ENCODE data around the gene STARD5. TPM values are rescaled to one million over a fixed set of nuclear protein-coding genes. Genes with fewer than 3 reads are reported as not detected.

Gene STARD5
- total and polyA plus RNA-seq, 2 of the 8 experiments (the other 6 are each of a cell fraction or from before 2014, with no cell fraction given) = 5.5 to 10.4 TPM

- no peak overlapping the region for H3K9ac ChIP-seq (replicated peaks in 1 of 4; ENCODE audit: extremely low read depth in 1 of 4, low read depth in 3 of 4, low read length in 3 of 4)
- no peak overlapping the region for H3K4me2 ChIP-seq (ENCODE audit: insufficient read depth in 1 of 2, low read depth in 2 of 2, low read length in 2 of 2)
- no peak overlapping the region for H2BK12ac ChIP-seq (ENCODE audit: low read depth, low read length)
- H3K4me1 ChIP-seq (replicated peaks in 1 of 4; ENCODE audit: control insufficient read depth in 3 of 4, insufficient read depth in 4 of 4, low read length in 3 of 4) = no peaks in the 10 kb centered on the region
- H2BK120ac ChIP-seq (replicated peaks; ENCODE audit: low read depth, low read length) = no peak overlapping the region
- no peak overlapping the region for H2AFZ ChIP-seq (ENCODE audit: low read length)
- no peaks in the 10 kb centered on the region for H3K23me2 ChIP-seq (ENCODE audit: low read depth, low read length)
- no peaks in the 10 kb centered on the region for H3K79me1 ChIP-seq (ENCODE audit: low read depth, low read length)
- H3K27me3 ChIP-seq (replicated peaks in 1 of 4; ENCODE audit: control insufficient read depth in 3 of 4, extremely low read depth in 1 of 4, insufficient read depth in 3 of 4, low read length in 3 of 4) = peaks cover 0 to 2% (median 0%) of the 10 kb centered on the region in 4 experiments; a peak in 1 of 7 replicates
- H4K91ac ChIP-seq (replicated peaks; ENCODE audit: insufficient read length, low read length) = no peak overlapping the region
- H3K14ac ChIP-seq (ENCODE audit: insufficient read length) = no peak overlapping the region
- no peak overlapping the region for H3K27ac ChIP-seq (ENCODE audit: low read depth, low read length)
- H4K20me1 ChIP-seq (replicated peaks in 1 of 2; ENCODE audit: control insufficient read depth in 1 of 2, insufficient read depth in 2 of 2, low read length in 2 of 2) = no peaks in the 10 kb centered on the region
- no peaks in the 10 kb centered on the region for H3K36me3 ChIP-seq (ENCODE audit: control insufficient read depth in 2 of 4, insufficient read depth in 4 of 4, low read length in 3 of 4)
- H3K9me3 ChIP-seq (ENCODE audit: insufficient read depth in 2 of 2, low read depth in 1 of 2, low read length in 1 of 2) = peaks cover 6 to 12% of the 10 kb centered on the region in 2 experiments; a peak in 2 of 4 replicates
- no peak overlapping the region for H3K4ac ChIP-seq (replicated peaks; ENCODE audit: insufficient read length, low read depth, low read length)
- CTCF ChIA-PET (ENCODE audit: partially characterized antibody) = interaction anchor here (0.5 to 6.6 kb wide), 19 partner anchors 8 to 404 kb away, joined by 3 to 94 read pairs (median 9); no protein-coding TSS in a partner anchor
- DNase-seq (ENCODE audit: low read depth in 1 of 2, low spot score in 2 of 2) = no peak
- H2BK20ac ChIP-seq (ENCODE audit: low read length) = no peak overlapping the region
- H3K4me3 ChIP-seq (ENCODE audit: extremely low read depth in 1 of 4, insufficient read depth in 2 of 4, low read depth in 3 of 4, low read length in 4 of 4) = no peak overlapping the region
- H2AK5ac ChIP-seq (ENCODE audit: low read depth, low read length) = no peak overlapping the region
- no peaks in the 10 kb centered on the region for H3K79me2 ChIP-seq (ENCODE audit: control insufficient read depth in 1 of 2, insufficient read depth in 2 of 2, low read length in 2 of 2)
- TF ChIP-seq EGR1 (IDR thresholded peaks at IDR 0.05; ENCODE audit: borderline replicate concordance, low read depth, low read length) (no peak), CBX5 (IDR thresholded peaks at IDR 0.05; ENCODE audit: low read depth, low read length) (no peak), RBBP5 (IDR thresholded peaks at IDR 0.05; ENCODE audit: borderline replicate concordance, low read depth, low read length) (no peak), ASH2L (IDR thresholded peaks at IDR 0.05; ENCODE audit: low read length) (no peak), KDM4A (IDR thresholded peaks at IDR 0.05; ENCODE audit: low read depth, low read length, severe bottlenecking) (no peak), NRF1 (IDR thresholded peaks at IDR 0.05; ENCODE audit: low read depth, low read length) (no peak), NANOG (IDR thresholded peaks at IDR 0.05; ENCODE audit: insufficient read depth, low read depth, low read length, poor library complexity, severe bottlenecking) (no peak), EZH2 (IDR thresholded peaks at IDR 0.05; ENCODE audit: low read depth, low read length, severe bottlenecking) (no peak), SP2 (IDR thresholded peaks at IDR 0.05; ENCODE audit: low read length) (no peak), JUND (IDR thresholded peaks at IDR 0.05; ENCODE audit: low read length) (no peak), RAD21 (IDR thresholded peaks at IDR 0.05 in 1 of 2, conservative IDR thresholded peaks at IDR 0.05 in 1 of 2; ENCODE audit: low read depth in 2 of 2, low read length in 2 of 2) (no peak), HDAC6 (IDR thresholded peaks at IDR 0.05; ENCODE audit: low read depth, low read length) (no peak)
- no peak overlapping the region for H3K56ac ChIP-seq (replicated peaks; ENCODE audit: insufficient read length, low read depth, low read length)
- POLR2A ChIA-PET (ENCODE audit: partially characterized antibody) = interaction anchor here (1.7 kb wide), 1 partner anchor 50 kb away, joined by 3 read pairs; the partner anchor contains the start of gene STARD5
- H3K23ac ChIP-seq (ENCODE audit: insufficient read length) = no peak overlapping the region
- H4K8ac ChIP-seq (ENCODE audit: extremely low read depth, insufficient read depth, low read length) = no peak overlapping the region
- FAIRE-seq = no peak
- H4K5ac ChIP-seq (ENCODE audit: insufficient read length, low read depth, low read length) = no peak overlapping the region
- H2BK15ac ChIP-seq (ENCODE audit: low read length) = no peak overlapping the region
- whole genome bisulfite sequencing, 2 experiments (ENCODE audit: extremely low coverage in 1 of 2, insufficient coverage in 1 of 2, insufficient read length in 1 of 2, insufficient replicate concordance in 2 of 2, low coverage in 1 of 2, low lambda C conversion rate in 2 of 2, missing lambda C conversion rate in 1 of 2) = 83% methylated on average over 2 of the region's 2 CpGs; no CpG with 5 or more reads in 1 of the 2 experiments
- H3K18ac ChIP-seq (ENCODE audit: extremely low read depth, low read length) = no peak overlapping the region
- no peak overlapping the region for H2BK5ac ChIP-seq (ENCODE audit: low read depth, low read length)
These were observed 50.1 kb downstream of the STARD5 start for GRCh38 chr15:81273855-81274254.

All from H1 (cell line).